HepG2 (cell line): ENCODE results near the gene RRAS2. TPM values are rescaled to one million over a fixed set of nuclear protein-coding genes. Genes with fewer than 3 reads are reported as not detected.

Experiments used
- BORCS8-MEF2B ChIP-seq: sonication (generic); formaldehyde crosslinking; IDR thresholded peaks from 2 replicates; pipeline ENCODE4 v1.8.0; 2022; ENCODE audit warnings: mild to moderate bottlenecking, missing genetic modification reagents
- CEBPB ChIP-seq: IDR thresholded peaks from 2 replicates; pipeline ENCODE4 v1.6.1; 2011; ENCODE audit warnings: low read depth, low read length, improper control_type of control experiment, borderline replicate concordance
- CENPT ChIP-seq: sonication (generic); formaldehyde crosslinking; IDR thresholded peaks from 2 replicates; pipeline ENCODE4 v1.8.0; 2022; ENCODE audit warnings: low read depth, mild to moderate bottlenecking, moderate library complexity, missing genetic modification reagents
- ELF1 ChIP-seq: sonication (generic); formaldehyde crosslinking; IDR thresholded peaks from 2 replicates; pipeline ENCODE4 v1.4.0; 2020; ENCODE audit warnings: missing genetic modification reagents
- HNF4A ChIP-seq: sonication (generic); formaldehyde crosslinking; IDR thresholded peaks from 2 replicates; pipeline ENCODE4 v1.4.0; 2020; ENCODE audit warnings: missing genetic modification reagents
- JUNB ChIP-seq: sonication (generic); formaldehyde crosslinking; IDR thresholded peaks from 2 replicates; pipeline ENCODE4 v1.8.0; 2022; ENCODE audit warnings: missing genetic modification reagents, mild to moderate bottlenecking, borderline replicate concordance
- MXI1 ChIP-seq: IDR thresholded peaks from 3 replicates; pipeline ENCODE4 v1.6.1; 2012; ENCODE audit warnings: low read depth, low read length, inconsistent platforms, borderline replicate concordance
- RFX5 ChIP-seq: IDR thresholded peaks from 2 replicates; pipeline ENCODE4 v1.6.1; 2011; ENCODE audit warnings: low read depth, low read length, improper control_type of control experiment
- ZMYM4 ChIP-seq: sonication (generic); formaldehyde crosslinking; IDR thresholded peaks from 2 replicates; pipeline ENCODE4 v1.8.1; 2023; ENCODE audit warnings: mild to moderate bottlenecking, missing genetic modification reagents
- ZNF383 ChIP-seq: sonication (generic); formaldehyde crosslinking; IDR thresholded peaks from 2 replicates; pipeline ENCODE4 v1.4.0; 2020; ENCODE audit warnings: missing genetic modification reagents, mild to moderate bottlenecking, borderline replicate concordance
- ZNF749 ChIP-seq: sonication (generic); formaldehyde crosslinking; IDR thresholded peaks from 2 replicates; pipeline ENCODE4 v1.8.0; 2022; ENCODE audit warnings: mild to moderate bottlenecking, missing genetic modification reagents, moderate library complexity, borderline replicate concordance
- ZSCAN20 ChIP-seq: sonication (generic); formaldehyde crosslinking; IDR thresholded peaks from 2 replicates; pipeline ENCODE4 v1.4.0; 2020; ENCODE audit warnings: missing genetic modification reagents, mild to moderate bottlenecking, borderline replicate concordance
- polyA plus RNA-seq, 8 experiments: library from polyadenylated mRNA; depleted of rRNA in 3 of 8; stranded (reverse) in 7 of 8; unstranded in 1 of 8; fragments of >200 nt; fragmentation: Illumina TruSeq in 4 of 8; extraction: Trizol in 4 of 8; gene quantifications; 2 replicates each; pipeline versions ENCODE4 v1.2.1 to v1.2.3, GENCODE V29; 2011 to 2016; ENCODE audit warnings: low read depth in 4 of 8, missing spikeins in 1 of 8, mixed read lengths in 1 of 8; ENCODE audit not compliant: insufficient read depth in 1 of 8
- total RNA-seq, 5 experiments: library from RNA; depleted of rRNA; stranded (reverse); fragments of >200 nt; fragmentation: Illumina TruSeq; extraction: Trizol; gene quantifications; 2 replicates each; pipeline ENCODE4 v1.2.3, GENCODE V29; 2016; ENCODE audit warnings: low read depth in 1 of 5
- TF ChIP-seq, protein P1 (sequence below): fragments of 450-650 bp; IDR thresholded peaks from 2 replicates; pipeline ENCODE4 v1.6.1; 2017; ENCODE audit warnings: mild to moderate bottlenecking
- TF ChIP-seq, protein P2 (sequence below): sonication (generic); formaldehyde crosslinking; IDR thresholded peaks from 2 replicates; pipeline ENCODE4 v1.5.1; 2020; ENCODE audit warnings: mild to moderate bottlenecking, missing genetic modification reagents, borderline replicate concordance
- TF ChIP-seq, protein P3 (sequence below): sonication (generic); formaldehyde crosslinking; IDR thresholded peaks from 2 replicates; pipeline ENCODE4 v1.5.1; 2020; ENCODE audit warnings: mild to moderate bottlenecking, moderate library complexity, missing genetic modification reagents
- TF ChIP-seq, protein P4 (sequence below): sonication (generic); formaldehyde crosslinking; IDR thresholded peaks from 2 replicates; pipeline ENCODE4 v1.8.1; 2022; ENCODE audit warnings: mild to moderate bottlenecking, missing genetic modification reagents

RRAS2 gene
- total and polyA plus RNA-seq, 2 of the 13 experiments (the other 11 are each of a cell fraction or from before 2014, with no cell fraction given): 19.0 to 44.1 TPM

DNA sequence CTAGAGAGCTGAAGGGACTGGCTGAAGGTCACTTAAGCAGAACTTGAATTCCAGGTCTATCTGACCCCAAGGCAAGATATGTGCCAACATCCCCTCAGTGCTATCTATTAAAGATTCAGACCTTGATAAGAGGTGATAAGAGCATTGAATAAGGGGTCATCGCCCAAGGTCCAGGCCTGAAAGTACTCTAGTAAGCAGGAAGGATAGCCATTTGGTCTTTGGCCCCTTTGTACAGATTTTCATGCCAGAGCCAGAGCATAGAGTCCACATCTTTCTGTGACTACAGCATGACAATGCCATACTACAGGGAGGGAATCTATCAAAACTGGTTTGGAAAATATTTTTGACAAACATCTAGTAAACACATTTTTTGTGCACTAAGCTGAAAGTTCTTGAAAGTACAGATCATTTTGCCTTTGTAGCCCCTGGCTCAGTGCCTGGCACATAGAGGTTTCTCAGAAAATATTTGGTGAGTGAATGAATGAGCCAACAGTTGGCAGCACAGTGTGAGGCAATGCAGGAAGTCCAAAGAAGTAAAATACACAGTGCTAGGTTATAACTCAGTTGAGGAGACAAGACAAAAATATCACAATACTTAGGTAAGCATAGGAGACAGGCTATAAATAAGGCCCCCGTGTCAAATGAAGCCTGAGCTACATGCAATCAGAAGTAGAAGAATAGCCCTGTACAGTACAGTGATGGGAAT is 15.1 kb upstream of the RRAS2 start (continued):
- TF ChIP-seq ZNF383 (CRISPR knock-in tag): no peak
- no peak for TF ChIP-seq CENPT (CRISPR knock-in tag)
- TF ChIP-seq, protein P1, sequence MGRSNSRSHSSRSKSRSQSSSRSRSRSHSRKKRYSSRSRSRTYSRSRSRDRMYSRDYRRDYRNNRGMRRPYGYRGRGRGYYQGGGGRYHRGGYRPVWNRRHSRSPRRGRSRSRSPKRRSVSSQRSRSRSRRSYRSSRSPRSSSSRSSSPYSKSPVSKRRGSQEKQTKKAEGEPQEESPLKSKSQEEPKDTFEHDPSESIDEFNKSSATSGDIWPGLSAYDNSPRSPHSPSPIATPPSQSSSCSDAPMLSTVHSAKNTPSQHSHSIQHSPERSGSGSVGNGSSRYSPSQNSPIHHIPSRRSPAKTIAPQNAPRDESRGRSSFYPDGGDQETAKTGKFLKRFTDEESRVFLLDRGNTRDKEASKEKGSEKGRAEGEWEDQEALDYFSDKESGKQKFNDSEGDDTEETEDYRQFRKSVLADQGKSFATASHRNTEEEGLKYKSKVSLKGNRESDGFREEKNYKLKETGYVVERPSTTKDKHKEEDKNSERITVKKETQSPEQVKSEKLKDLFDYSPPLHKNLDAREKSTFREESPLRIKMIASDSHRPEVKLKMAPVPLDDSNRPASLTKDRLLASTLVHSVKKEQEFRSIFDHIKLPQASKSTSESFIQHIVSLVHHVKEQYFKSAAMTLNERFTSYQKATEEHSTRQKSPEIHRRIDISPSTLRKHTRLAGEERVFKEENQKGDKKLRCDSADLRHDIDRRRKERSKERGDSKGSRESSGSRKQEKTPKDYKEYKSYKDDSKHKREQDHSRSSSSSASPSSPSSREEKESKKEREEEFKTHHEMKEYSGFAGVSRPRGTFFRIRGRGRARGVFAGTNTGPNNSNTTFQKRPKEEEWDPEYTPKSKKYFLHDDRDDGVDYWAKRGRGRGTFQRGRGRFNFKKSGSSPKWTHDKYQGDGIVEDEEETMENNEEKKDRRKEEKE: no peak
- TF ChIP-seq ELF1: peak; percentile 17; the same call in 1 of the 2 replicates
- TF ChIP-seq, protein P2, sequence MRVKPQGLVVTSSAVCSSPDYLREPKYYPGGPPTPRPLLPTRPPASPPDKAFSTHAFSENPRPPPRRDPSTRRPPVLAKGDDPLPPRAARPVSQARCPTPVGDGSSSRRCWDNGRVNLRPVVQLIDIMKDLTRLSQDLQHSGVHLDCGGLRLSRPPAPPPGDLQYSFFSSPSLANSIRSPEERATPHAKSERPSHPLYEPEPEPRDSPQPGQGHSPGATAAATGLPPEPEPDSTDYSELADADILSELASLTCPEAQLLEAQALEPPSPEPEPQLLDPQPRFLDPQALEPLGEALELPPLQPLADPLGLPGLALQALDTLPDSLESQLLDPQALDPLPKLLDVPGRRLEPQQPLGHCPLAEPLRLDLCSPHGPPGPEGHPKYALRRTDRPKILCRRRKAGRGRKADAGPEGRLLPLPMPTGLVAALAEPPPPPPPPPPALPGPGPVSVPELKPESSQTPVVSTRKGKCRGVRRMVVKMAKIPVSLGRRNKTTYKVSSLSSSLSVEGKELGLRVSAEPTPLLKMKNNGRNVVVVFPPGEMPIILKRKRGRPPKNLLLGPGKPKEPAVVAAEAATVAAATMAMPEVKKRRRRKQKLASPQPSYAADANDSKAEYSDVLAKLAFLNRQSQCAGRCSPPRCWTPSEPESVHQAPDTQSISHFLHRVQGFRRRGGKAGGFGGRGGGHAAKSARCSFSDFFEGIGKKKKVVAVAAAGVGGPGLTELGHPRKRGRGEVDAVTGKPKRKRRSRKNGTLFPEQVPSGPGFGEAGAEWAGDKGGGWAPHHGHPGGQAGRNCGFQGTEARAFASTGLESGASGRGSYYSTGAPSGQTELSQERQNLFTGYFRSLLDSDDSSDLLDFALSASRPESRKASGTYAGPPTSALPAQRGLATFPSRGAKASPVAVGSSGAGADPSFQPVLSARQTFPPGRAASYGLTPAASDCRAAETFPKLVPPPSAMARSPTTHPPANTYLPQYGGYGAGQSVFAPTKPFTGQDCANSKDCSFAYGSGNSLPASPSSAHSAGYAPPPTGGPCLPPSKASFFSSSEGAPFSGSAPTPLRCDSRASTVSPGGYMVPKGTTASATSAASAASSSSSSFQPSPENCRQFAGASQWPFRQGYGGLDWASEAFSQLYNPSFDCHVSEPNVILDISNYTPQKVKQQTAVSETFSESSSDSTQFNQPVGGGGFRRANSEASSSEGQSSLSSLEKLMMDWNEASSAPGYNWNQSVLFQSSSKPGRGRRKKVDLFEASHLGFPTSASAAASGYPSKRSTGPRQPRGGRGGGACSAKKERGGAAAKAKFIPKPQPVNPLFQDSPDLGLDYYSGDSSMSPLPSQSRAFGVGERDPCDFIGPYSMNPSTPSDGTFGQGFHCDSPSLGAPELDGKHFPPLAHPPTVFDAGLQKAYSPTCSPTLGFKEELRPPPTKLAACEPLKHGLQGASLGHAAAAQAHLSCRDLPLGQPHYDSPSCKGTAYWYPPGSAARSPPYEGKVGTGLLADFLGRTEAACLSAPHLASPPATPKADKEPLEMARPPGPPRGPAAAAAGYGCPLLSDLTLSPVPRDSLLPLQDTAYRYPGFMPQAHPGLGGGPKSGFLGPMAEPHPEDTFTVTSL (CRISPR knock-in tag): 0 out of 2 replicates have a peak, but pooled peaks have one; percentile 5
- TF ChIP-seq, protein P3, sequence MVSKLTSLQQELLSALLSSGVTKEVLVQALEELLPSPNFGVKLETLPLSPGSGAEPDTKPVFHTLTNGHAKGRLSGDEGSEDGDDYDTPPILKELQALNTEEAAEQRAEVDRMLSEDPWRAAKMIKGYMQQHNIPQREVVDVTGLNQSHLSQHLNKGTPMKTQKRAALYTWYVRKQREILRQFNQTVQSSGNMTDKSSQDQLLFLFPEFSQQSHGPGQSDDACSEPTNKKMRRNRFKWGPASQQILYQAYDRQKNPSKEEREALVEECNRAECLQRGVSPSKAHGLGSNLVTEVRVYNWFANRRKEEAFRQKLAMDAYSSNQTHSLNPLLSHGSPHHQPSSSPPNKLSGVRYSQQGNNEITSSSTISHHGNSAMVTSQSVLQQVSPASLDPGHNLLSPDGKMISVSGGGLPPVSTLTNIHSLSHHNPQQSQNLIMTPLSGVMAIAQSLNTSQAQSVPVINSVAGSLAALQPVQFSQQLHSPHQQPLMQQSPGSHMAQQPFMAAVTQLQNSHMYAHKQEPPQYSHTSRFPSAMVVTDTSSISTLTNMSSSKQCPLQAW (CRISPR knock-in tag): no peak
- TF ChIP-seq, protein P4, sequence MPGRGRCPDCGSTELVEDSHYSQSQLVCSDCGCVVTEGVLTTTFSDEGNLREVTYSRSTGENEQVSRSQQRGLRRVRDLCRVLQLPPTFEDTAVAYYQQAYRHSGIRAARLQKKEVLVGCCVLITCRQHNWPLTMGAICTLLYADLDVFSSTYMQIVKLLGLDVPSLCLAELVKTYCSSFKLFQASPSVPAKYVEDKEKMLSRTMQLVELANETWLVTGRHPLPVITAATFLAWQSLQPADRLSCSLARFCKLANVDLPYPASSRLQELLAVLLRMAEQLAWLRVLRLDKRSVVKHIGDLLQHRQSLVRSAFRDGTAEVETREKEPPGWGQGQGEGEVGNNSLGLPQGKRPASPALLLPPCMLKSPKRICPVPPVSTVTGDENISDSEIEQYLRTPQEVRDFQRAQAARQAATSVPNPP (CRISPR knock-in tag): no peak
- peak; percentile 54 for TF ChIP-seq HNF4A (CRISPR knock-in tag)
- TF ChIP-seq CEBPB: peak; percentile 65; the same call in 1 of the 2 replicates
- TF ChIP-seq RFX5: no peak
- no peak for TF ChIP-seq MXI1
- TF ChIP-seq JUNB (CRISPR knock-in tag): no peak
- TF ChIP-seq ZSCAN20 (CRISPR knock-in tag): no peak
- no peak for TF ChIP-seq BORCS8-MEF2B
- TF ChIP-seq ZNF749 (CRISPR knock-in tag): no peak
- no peak for TF ChIP-seq ZMYM4 (CRISPR knock-in tag)
- TF ChIP-seq, all 625 proteins: peak for 10
